HG03039 (cell line): ENCODE data around the gene DAZAP1.

ENCODE experiments used
- ATAC-seq: cut with Tn5 transposase; IDR thresholded peaks from one replicate; pipeline ENCODE4 v1.9.1; 2021; ENCODE audit warnings: mild to moderate bottlenecking, moderate library complexity; ENCODE audit not compliant: unreplicated experiment

DAZAP1 gene

GRCh38 chr19:1407528-1408299 lies at the start of gene DAZAP1:
TSS of gene DAZAP1 (plus strand) at chr19:1407586. CDS start at chr19:1407774, 188 bp downstream.
- ATAC-seq = peak; percentile 31

GRCh38 chr19:1360126-1360817 lies 47.1 kb upstream of the DAZAP1 start:
- no peak for ATAC-seq

GRCh38 chr19:1360818-1361461 lies 46.4 kb upstream of the DAZAP1 start:
- no peak for ATAC-seq

- no peak for ATAC-seq
These were observed 45.6 kb upstream of the DAZAP1 start for GRCh38 chr19:1361601-1362386.

GRCh38 chr19:1362387-1363257 lies 44.8 kb upstream of the DAZAP1 start:
- no peak for ATAC-seq

- ATAC-seq = no peak
These were observed 43.8 kb upstream of the DAZAP1 start for GRCh38 chr19:1363599-1363998.

- ATAC-seq = no peak
These were observed 43.2 kb upstream of the DAZAP1 start for GRCh38 chr19:1364070-1364704.

GRCh38 chr19:1365319-1366269 lies 41.8 kb upstream of the DAZAP1 start:
- no peak for ATAC-seq

- ATAC-seq = no peak
These were observed 41.1 kb upstream of the DAZAP1 start for GRCh38 chr19:1366296-1366695.

- no peak for ATAC-seq
These were observed 40.2 kb upstream of the DAZAP1 start for GRCh38 chr19:1366899-1367870.

- ATAC-seq = no peak
These were observed 38.1 kb upstream of the DAZAP1 start for GRCh38 chr19:1369214-1369805.

GRCh38 chr19:1370579-1371361 lies 36.6 kb upstream of the DAZAP1 start:
- no peak for ATAC-seq

GRCh38 chr19:1373042-1373533 lies 34.3 kb upstream of the DAZAP1 start:
- no peak for ATAC-seq

GRCh38 chr19:1373534-1374249 lies 33.7 kb upstream of the DAZAP1 start:
- no peak for ATAC-seq

- ATAC-seq = no peak
These were observed 33.2 kb upstream of the DAZAP1 start for GRCh38 chr19:1374250-1374577.

- no peak for ATAC-seq
These were observed 31.0 kb upstream of the DAZAP1 start for GRCh38 chr19:1376415-1376805.
